HG03354 (cell line): ENCODE measurements around the gene RPS27L.
A peak's percentile ranks its signal among the peaks of the same experiment; 100 is the strongest.

ENCODE experiments used
- ATAC-seq: cut with Tn5 transposase; IDR thresholded peaks from one replicate; pipeline ENCODE4 v1.9.1; 2021; ENCODE audit warnings: mild to moderate bottlenecking; ENCODE audit not compliant: unreplicated experiment, poor library complexity, severe bottlenecking

The RPS27L gene

GRCh38 chr15:63155486-63155885, 1.8 kb downstream of the RPS27L start:
- no peak for ATAC-seq

- no peak for ATAC-seq
These were observed 5.6 kb downstream of the RPS27L start for GRCh38 chr15:63151665-63152064.

- ATAC-seq, result no peak
These were observed 10.6 kb downstream of the RPS27L start for GRCh38 chr15:63146684-63147083.

- ATAC-seq, result no peak
These were observed 11.9 kb downstream of the RPS27L start for GRCh38 chr15:63145426-63145825.

GRCh38 chr15:63140936-63141335, 16.3 kb downstream of the RPS27L start:
- no peak for ATAC-seq

- no peak for ATAC-seq
These were observed 20.5 kb downstream of the RPS27L start for GRCh38 chr15:63136742-63137141.

- no peak for ATAC-seq
These were observed 21.5 kb downstream of the RPS27L start for GRCh38 chr15:63135804-63136203.

- no peak for ATAC-seq
These were observed 22.0 kb downstream of the RPS27L start for GRCh38 chr15:63135281-63135680.

GRCh38 chr15:63134245-63134985, 22.9 kb downstream of the RPS27L start:
- no peak for ATAC-seq

GRCh38 chr15:63133786-63134185, 23.5 kb downstream of the RPS27L start:
- no peak for ATAC-seq

- ATAC-seq, result no peak
These were observed 30.6 kb downstream of the RPS27L start for GRCh38 chr15:63126726-63127125.

GRCh38 chr15:63124506-63124905, 32.8 kb downstream of the RPS27L start:
- no peak for ATAC-seq

- ATAC-seq, result peak; percentile 83
These were observed 35.0 kb downstream of the RPS27L start for GRCh38 chr15:63122002-63122875.

- ATAC-seq, result peak; percentile 87
These were observed 35.8 kb downstream of the RPS27L start, which contains the start of gene LACTB for GRCh38 chr15:63121382-63122001. LACTB (plus strand) TSS chr15:63121861; CDS start chr15:63121872, 11 bp downstream.

- ATAC-seq, result no peak
These were observed 38.4 kb downstream of the RPS27L start for GRCh38 chr15:63118854-63119253.

- no peak for ATAC-seq
These were observed 42.8 kb downstream of the RPS27L start for GRCh38 chr15:63114465-63114864.

GRCh38 chr15:63112871-63113270, 44.4 kb downstream of the RPS27L start:
- no peak for ATAC-seq

- no peak for ATAC-seq
These were observed 45.8 kb downstream of the RPS27L start for GRCh38 chr15:63111481-63111880.

GRCh38 chr15:63110428-63111026, 46.8 kb downstream of the RPS27L start:
- no peak for ATAC-seq

- no peak for ATAC-seq
These were observed 47.4 kb downstream of the RPS27L start for GRCh38 chr15:63109920-63110319.
